AG10803 (cell line): Measurements from ENCODE around the gene CATSPER3.

Source experiments
- DNase-seq: peaks from one replicate; pipeline ENCODE4 v3.0.0; 2010; ENCODE audit warnings: low read depth
- H3K4me3 ChIP-seq: 2 replicates; pipeline ENCODE4 v1.5.1; 2011; ENCODE audit warnings: mild to moderate bottlenecking, low read length, control low read depth
- TF ChIP-seq, protein P1 (sequence below): conservative IDR thresholded peaks from 2 replicates; pipeline ENCODE4 v1.5.1; 2011; ENCODE audit warnings: mild to moderate bottlenecking, low read length, control low read depth, inconsistent platforms

The CATSPER3 gene

DNA sequence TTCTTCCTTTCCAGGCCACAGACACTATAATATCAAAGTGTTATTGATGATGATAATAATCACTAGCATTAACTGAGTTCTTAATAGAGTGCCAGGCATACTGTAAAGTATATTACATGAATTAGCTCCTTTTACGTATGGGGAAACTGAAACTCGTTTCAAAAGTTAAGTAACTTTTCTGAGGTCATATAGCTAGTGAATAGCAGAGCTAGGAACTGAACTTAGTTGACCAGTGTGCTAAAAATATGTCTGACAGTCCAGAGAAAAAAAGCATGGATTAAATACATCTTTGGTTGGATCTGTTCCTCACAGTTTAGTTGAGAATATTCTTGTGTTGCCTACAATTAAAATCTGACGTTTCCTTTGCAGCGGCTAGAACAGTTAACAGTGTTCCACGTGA, 18.4 kb upstream of the CATSPER3 start:
- TF ChIP-seq, protein P1, sequence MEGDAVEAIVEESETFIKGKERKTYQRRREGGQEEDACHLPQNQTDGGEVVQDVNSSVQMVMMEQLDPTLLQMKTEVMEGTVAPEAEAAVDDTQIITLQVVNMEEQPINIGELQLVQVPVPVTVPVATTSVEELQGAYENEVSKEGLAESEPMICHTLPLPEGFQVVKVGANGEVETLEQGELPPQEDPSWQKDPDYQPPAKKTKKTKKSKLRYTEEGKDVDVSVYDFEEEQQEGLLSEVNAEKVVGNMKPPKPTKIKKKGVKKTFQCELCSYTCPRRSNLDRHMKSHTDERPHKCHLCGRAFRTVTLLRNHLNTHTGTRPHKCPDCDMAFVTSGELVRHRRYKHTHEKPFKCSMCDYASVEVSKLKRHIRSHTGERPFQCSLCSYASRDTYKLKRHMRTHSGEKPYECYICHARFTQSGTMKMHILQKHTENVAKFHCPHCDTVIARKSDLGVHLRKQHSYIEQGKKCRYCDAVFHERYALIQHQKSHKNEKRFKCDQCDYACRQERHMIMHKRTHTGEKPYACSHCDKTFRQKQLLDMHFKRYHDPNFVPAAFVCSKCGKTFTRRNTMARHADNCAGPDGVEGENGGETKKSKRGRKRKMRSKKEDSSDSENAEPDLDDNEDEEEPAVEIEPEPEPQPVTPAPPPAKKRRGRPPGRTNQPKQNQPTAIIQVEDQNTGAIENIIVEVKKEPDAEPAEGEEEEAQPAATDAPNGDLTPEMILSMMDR, result no peak
- no peak for DNase-seq
- H3K4me3 ChIP-seq, result no peak overlapping the region

DNA sequence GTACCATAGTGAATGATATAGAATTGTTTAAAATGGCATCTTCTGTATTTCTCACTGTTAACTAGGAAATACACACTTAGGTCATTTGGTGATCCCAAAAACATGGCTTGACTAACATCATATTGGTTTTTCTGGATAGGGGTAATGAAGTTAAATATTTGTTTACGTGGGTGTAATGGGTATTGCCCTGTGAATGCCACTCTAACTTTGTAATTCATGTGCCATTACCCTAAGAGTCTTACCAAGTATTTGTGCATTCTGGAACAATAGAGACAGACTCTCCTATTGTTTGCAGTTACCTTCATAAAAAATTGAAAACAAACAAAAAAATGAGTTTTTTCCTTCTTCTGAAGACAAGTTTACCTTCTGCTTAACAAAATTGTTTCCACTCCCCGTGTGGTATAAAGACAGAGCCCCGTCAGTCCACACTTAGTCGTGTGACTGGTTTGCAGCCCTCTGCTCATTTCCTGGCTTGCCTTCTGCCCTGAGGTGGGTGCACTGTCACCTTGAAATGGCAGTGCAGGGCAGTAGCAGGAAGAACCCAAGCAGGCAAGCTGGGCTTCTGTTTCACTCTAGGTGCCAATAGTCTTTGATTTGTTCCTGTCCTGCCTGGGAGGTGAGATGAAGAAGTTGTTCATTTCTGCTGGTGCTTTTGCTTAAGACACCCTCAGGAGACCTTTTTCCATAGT, 9.6 kb upstream of the CATSPER3 start:
- no peak for DNase-seq
- TF ChIP-seq, protein P1, result no peak
- H3K4me3 ChIP-seq, result no peak overlapping the region

DNA sequence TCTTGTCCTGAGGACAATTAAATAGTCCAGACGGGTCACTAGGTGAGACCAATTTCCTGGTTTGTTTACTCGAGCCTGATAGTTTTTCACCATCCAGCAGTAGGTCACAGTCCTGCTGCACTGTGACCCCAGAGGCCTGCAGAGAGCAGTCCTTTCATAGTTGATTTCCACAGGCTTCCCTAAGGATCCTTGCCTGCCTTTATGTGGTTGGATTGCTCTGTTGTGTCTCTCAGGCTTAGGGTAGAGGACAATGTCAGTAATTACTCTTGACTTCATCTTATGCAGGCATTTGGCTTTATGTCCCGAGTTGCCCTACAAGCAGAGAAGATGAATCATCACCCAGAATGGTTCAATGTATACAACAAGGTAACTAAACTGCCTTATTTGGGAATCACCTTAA, 9.0 kb upstream of the CATSPER3 start:
- TF ChIP-seq, protein P1, result no peak
- no peak for DNase-seq
- no peak overlapping the region for H3K4me3 ChIP-seq

GRCh38 chr5:134963098-134963497, 4.6 kb upstream of the CATSPER3 start:
- TF ChIP-seq, protein P1, result no peak
- no peak for DNase-seq
- no peak overlapping the region for H3K4me3 ChIP-seq

DNA sequence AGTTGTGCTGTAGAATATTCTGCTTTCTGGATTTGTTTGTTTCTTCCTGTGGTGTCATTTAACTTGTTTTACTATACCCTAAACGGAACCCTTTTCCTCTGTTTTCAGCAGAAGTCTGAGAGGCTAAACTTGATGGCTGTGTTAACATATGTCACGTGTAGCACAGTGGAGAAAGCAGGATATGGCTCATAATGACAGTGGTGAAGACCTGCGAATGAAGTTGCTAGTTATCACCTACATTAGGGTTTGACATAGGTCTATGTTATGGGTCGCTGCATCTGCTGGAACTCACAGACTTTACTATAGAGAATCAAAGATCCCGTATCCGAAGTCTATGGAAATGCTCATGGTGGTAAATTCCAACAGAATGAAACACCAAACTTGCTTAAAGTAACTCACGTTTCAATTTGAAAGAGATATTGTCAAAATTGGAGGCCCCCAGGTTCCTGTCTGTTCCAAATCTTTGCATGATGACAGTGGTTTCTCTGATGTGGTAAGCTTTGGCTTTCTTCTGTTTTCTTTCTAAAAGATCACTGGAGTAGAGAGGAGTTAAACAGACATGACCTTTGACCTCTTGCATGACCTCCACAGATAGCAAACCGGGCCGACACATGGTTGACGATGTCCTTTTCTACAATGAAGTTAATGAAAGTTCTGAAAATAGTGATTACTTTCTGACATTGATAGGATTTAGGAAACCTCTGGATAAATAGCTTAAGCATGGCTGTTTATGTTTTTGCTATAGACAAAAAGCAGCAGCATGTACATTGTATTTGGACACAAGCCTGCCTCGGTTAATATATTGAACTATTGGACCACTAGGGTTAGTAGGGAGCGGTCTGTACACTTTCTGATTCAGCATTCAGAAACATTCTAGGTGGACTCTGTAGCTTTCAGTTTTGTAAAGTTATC, 3.1 kb upstream of the CATSPER3 start:
- H3K4me3 ChIP-seq, result no peak overlapping the region
- TF ChIP-seq, protein P1, result no peak
- DNase-seq, result no peak

DNA sequence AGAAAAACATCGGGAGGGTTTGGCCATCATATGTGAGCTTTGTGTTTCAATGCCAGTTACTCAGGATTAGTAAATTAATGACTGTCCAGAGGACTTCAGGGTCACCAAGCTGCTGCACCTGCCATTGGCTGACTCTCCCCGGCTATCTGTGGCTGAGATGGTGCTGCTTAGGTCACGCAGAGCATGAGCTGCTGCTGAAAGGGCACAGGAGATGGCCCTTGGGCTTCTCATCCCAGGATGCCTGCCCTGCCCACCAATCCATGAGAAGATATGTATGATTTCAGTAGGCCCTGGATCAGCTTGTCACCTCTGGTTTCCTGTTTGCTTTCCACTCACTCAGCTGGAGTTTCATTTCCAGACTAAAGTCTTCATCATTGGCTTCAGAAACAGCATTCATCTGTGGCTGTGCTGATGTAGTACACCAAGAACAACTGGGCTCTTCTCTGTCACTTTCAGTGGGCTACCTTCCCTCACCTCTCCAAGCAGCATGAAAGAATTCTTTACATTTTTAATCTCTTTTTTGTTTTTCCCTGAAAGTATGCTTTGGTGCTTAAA, 2.4 kb upstream of the CATSPER3 start:
- TF ChIP-seq, protein P1, result no peak
- no peak overlapping the region for H3K4me3 ChIP-seq
- no peak for DNase-seq
